HG02885 (cell line): Measurements from ENCODE around the gene LDHD.
"Not testable (repeated sequence)": the region's sequence is repeated elsewhere in the genome, so short reads cannot be mapped to it uniquely, and the experiment has no call there.

ENCODE experiments used
- ATAC-seq: cut with Tn5 transposase; IDR thresholded peaks from one replicate; pipeline ENCODE4 v1.9.1; 2021; ENCODE audit warnings: mild to moderate bottlenecking; ENCODE audit not compliant: unreplicated experiment, poor library complexity

LDHD gene

GRCh38 chr16:75100603-75100990, 16.0 kb downstream of the LDHD start:
- no peak for ATAC-seq

DNA sequence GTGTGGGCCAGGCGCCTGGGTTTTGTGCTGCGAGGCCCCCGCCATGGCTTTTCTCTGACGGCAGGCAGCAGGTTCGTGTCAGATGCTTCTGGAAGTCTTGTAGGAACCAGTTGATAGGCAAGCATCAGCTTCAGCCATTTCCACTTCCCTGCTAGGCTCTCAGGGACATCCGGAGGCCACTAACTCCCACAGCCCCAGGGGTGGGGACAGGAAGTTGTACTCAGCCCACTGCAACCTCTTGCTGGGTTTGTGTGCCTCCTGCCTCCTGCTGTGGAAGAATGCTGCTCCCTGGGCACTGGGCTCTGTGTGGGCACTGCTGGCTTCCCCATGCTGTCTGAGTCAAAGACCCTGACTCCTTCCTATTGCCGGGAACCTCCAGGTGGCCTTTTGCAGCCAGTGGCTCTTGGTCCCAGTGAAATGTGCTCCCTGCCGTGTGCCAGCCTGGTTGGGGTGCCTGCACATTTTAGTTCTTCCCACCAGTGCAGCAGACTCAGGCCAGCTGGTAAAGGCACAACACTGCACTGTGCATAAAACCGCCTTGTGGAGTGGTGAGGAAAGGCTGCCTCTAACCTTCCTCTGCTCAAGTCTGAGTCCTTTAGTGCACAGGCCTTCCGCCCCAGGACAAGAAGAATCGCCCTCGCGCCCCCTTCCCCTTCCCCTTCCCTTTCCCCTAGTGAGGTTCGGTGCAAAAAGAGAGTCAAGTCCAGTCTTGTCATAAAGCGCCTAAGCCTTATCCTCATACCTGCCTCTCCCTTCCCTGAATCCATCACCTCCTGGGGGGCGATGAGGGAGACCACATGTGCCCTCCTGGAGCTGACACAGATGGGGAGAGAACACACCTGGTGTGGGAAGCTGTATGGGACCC, 16.6 kb downstream of the LDHD start:
- ATAC-seq: peak; percentile 49

DNA sequence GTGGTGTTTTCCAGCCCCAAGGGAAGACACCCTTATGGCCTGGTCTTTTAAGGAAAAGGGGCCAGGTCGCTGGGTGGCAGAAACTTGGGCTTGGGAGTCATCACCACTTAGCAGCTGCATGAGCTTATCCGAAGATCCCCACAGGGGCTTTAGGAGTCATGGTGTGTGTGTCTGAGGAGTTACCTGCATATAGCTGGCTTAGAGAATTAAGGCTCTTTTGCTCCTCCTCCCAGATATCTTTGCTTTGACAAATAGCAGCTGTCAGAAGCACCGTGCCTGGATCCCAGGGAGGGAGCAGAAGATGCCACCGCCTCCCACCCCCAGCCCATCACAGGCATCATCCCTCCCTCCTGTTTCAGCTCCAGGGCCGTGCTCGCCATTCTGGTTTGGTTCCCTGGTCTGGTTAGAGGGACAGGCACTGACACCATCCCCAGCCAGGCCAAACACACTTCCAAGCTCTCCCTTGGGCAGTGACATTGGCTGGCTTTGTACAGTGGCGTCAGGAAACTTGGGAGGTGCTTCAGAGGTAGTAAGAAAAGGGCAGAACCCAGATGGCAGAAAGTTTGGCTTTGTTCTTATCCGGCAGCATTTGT, 17.4 kb downstream of the LDHD start:
- ATAC-seq: no peak

DNA sequence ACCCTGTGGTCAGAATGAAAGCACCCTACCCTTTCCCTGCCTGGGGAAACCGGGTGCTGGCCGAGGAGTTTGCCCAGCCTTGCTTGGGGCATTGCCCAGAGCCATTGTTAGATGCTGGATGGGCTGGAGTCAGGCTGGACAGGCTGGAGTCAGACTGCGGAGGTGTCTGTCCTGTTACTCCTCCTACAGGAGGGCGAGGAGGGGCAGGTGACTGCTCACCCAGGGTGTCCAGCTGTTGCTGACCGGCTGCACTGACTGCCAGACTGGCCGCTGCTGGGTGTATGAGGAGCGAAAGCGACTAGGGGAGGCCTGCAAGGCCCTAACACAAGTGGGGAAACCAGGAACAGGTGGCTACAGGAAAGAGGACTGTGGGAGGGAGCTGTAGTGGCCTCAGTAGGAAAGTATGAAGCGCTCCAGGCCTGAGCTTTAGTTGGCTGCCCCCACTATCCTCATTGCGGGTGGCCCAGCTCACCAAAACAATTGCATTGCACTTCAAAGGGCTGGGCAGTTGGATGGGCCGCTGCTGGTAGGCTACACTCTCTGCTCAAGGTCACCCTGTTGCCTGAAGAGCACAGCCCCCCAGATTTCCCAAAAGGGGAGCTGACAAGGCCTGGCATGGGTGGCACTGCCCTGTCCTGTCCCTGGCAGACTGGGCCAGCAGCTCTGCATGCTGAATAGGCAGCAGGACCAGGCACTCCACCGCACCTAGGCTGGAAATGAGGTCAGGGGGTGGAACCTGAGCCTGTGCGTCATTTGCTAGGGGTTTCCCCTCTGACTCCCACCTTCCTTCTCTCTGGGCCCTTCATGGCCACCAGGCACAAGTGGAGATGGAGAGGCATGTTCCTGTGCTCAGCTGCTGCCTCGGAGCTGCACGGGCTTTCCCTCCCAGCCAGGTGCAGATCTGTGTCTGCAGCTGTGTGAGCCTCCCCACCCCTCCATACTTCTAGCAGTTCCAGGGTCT, 18.4 kb downstream of the LDHD start:
- peak; percentile 74 for ATAC-seq

GRCh38 chr16:75097191-75097761, 19.3 kb downstream of the LDHD start:
- ATAC-seq: no peak

GRCh38 chr16:75096656-75097055, 19.9 kb downstream of the LDHD start:
- no peak for ATAC-seq

- no peak for ATAC-seq
Measured at GRCh38 chr16:75095204-75095621, 21.4 kb downstream of the LDHD start.

GRCh38 chr16:75093598-75094540, 22.7 kb downstream of the LDHD start:
- no peak for ATAC-seq

DNA sequence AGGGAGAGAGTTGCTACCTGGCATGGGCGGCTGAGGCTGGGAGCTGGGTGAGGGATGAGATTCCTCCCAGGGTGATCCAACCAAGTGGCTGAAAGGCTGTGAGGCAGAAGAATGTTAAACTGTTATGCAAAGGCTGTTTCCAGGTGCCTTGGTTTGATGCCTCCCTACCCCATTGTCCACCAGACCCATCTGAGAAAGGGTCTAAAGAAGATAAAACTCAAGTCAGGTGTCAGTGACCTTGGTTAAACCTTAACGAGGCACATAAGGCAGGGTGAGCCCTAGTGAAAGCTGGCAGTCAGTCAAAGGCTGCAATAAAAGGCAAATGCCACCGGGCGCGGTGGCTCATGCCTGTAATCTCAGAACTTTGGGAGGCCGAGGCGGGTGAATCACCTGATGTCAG, 23.8 kb downstream of the LDHD start:
- no peak for ATAC-seq

DNA sequence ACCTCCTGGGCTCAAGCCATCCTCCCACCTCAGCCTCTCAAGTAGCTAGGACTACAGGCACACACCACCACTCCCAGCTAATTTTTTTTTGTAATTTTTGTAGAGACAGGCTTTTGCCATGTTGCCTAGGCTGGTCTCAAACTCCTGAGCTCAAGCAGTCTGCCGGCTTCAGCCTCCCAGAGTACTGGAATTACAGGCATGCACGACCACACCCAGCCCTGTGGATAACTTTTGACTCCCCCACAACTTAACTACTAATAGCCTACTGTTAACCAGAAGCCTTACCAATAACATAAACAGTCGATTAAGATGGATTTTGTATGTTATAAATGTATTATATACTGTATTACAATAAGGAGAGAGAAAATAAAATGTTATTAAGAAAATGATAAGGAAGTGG, 25.0 kb downstream of the LDHD start:
- not testable (repeated sequence) for ATAC-seq

DNA sequence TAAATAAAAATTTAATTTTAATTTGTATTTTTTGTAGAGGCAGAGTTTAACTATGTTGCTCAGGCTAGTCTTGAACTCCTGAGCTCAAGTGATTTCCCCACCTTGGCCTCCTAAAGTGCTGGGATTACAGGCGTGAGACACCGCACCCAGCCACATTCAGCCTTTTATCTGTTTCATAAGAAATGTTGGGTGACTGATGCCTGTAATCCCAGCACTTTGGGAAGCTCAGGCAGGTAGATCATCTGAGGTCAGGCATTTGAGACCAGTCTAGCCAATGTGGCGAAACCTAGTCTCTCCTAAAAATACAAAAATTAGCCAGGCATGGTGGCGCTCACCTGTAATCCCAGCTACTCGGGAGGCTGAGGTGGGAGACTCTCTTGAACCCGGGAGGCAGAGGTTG, 25.7 kb downstream of the LDHD start:
- not testable (repeated sequence) for ATAC-seq

- ATAC-seq: no peak
Measured at GRCh38 chr16:75089486-75090202, 26.9 kb downstream of the LDHD start.

- ATAC-seq: no peak
Measured at GRCh38 chr16:75088934-75089333, 27.6 kb downstream of the LDHD start.

DNA sequence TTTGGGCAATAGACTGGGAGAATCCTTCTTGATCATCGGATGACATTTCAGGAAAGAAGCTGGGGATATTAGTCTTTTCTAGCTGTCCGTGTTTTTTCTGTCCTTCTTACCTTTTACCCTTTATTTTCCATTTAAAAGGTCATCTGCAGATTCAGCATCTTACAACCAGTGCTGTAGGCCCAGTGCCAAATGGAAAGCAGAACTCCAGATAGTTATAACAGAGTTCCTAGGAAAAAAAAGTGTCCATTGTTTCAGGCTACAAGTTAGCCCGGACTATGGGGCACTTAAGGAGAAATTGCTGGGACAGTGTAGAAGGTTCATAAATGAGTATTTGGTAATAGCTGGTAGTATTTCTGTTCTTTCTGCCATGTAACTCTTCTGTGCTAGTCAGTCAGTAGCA, 28.4 kb downstream of the LDHD start:
- ATAC-seq: no peak

GRCh38 chr16:75087375-75087979, 29.1 kb downstream of the LDHD start:
- no peak for ATAC-seq

DNA sequence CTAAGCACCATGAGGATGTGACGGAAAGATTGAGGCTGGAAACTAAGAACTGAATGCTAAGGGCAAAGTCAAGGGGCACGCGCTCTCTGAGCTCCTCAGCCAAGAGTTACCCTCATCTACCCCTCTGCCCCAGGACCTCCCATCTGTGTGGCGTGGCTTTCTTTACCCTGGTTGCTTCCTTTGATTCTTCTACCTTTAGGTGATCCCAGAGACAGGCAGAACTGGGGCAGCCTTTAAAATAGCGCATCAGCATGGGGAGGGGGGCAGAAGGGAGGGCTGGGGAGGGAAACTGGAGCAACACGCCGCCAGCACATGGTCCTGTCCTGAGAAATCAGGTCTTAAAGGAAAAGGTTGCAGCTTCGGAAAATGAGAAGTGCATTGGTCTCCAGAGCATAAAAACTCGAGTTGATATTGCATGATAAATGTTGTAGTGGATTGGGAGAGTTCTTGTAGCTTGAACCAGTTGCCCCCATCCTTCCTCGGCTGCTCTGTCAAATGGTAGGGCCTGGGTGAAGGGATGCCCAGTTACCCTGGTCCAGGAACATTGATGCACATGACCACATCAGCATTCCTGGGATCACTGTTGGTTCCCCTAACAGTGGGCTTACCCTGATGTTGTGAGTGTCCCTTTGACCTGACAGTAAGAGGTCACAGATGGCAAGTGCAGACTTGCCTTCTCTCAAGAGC, 29.7 kb downstream of the LDHD start:
- no peak for ATAC-seq

DNA sequence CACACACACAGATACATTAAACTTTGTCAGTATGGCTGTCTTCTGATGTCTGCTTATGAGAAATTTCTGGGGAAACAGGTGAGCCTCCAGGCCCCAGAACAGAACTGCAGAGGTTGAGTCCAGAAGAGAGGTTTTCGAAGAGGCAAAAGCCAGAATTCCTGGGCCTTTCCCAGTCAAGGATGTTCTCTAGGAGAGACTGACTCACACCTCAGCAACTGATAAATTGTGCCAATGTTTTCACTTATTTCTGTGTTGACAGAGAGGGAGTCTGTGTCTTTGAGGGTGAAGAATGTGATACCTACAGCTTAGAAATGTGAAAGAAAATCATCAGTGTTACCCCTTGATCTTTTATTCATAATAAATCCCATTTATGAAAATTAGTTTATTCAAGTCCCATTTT, 30.3 kb downstream of the LDHD start:
- ATAC-seq: no peak

DNA sequence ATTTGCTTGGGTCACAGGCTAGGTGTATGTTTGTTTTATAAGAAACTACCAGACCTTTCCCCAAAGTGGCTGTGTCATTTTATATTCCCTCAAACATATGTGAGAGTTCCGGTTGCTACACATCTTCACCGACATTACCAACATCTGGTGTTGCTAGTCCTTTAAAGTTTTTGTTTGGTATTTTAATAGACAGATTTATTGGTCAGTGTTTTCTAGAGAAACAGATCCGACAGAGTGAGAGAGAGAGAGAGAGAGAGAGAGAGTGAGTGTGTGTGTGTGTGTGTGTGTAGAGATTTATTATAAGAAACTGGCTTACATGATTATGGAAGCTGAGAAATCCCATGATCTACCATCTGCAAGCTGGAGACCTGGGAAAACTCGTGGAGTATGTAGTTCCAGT, 31.0 kb downstream of the LDHD start:
- no peak for ATAC-seq
